NB4 (cell line): ENCODE results near the gene SNX25.

ENCODE experiments used
- CTCF ChIP-seq: IDR thresholded peaks from one replicate; pipeline ENCODE4 v1.5.1; 2012; ENCODE audit warnings: low read depth, low read length
- MAX ChIP-seq: IDR thresholded peaks from 2 replicates; pipeline ENCODE4 v1.6.1; 2011; ENCODE audit warnings: low read depth, low read length
- POLR2A ChIP-seq: IDR thresholded peaks from 2 replicates; pipeline ENCODE4 v1.6.1; 2011; ENCODE audit warnings: mild to moderate bottlenecking; ENCODE audit not compliant: insufficient read length; ENCODE audit errors: extremely low read depth

- no peak for TF ChIP-seq MAX
- no peak for TF ChIP-seq CTCF
- TF ChIP-seq POLR2A, result no peak
These were observed 5.0 kb upstream of the SNX25 start for GRCh38 chr4:185204238-185204910.
